Measurements from ENCODE around the gene TMEM131L. TPM values are rescaled to one million over a fixed set of nuclear protein-coding genes. Genes with fewer than 3 reads are reported as not detected.

TMEM131L gene
- total RNA-seq, 3 donors from 2014 or later, result 37.7 to 44.0 (median 41.7) TPM

DNA sequence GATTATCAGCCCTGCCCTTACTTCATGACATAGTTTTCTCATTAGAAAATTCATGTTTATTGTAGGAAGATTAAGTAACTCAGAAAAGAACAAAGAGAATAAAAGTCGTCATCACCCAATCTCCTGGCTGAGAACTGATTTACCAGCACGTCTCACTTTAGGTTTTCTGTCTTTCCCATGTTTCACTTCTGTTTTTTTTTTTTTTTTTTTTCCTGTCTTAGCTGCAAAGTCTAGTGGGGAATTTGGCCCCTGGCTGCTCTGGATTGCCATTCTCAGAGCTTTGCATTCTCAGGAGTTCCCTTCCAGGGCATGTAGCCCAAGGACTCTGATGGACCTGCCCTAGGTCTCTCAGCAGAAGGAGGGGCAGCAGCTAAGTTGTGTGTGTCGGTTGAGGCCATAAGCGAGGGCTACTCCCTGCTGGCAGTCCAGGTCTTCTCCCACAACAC is 57.8 kb downstream of the TMEM131L start:
- Mint-ChIP-seq H3K9me3 (no peaks in the 10 kb centered on the region), H3K4me3 (peak overlapping the region; percentile 7), H3K27me3 (ENCODE audit: low read depth) (no peaks in the 10 kb centered on the region), H3K4me1 (ENCODE audit: low read depth) (peaks cover 97% of the 10 kb centered on the region), H3K36me3 (ENCODE audit: insufficient read depth) (peaks cover 13% of the 10 kb centered on the region)
- no peak for ATAC-seq
- DNase-seq, result no peak

DNA sequence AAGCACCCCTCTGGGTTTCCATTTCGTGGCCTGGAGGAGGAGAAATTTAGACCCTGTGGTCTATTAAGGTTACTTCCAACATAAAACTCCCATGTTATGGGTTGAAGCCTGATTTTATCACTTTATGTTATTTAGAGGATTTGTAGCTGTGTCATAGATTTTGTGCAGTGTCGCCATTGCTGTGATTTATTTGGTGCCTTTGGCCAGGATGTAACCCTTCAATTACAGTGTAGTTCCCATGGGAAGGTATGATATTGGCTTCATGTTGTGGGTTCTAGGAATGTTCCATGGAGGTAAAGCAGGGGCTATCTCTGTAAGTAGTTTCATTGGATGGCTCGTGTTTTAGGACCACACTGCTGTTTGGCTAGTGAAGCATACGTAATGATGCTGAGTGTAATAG is 58.5 kb downstream of the TMEM131L start:
- H3K36me3 Mint-ChIP-seq (ENCODE audit: insufficient read depth), result peaks cover 13% of the 10 kb centered on the region
- ATAC-seq (no peak), DNase-seq (no peak)
- H3K27me3 Mint-ChIP-seq (ENCODE audit: low read depth), result no peaks in the 10 kb centered on the region
- no peak overlapping the region for H3K4me3 Mint-ChIP-seq
- peaks cover 97% of the 10 kb centered on the region for H3K4me1 Mint-ChIP-seq (ENCODE audit: low read depth)
- H3K9me3 Mint-ChIP-seq, result no peaks in the 10 kb centered on the region

DNA sequence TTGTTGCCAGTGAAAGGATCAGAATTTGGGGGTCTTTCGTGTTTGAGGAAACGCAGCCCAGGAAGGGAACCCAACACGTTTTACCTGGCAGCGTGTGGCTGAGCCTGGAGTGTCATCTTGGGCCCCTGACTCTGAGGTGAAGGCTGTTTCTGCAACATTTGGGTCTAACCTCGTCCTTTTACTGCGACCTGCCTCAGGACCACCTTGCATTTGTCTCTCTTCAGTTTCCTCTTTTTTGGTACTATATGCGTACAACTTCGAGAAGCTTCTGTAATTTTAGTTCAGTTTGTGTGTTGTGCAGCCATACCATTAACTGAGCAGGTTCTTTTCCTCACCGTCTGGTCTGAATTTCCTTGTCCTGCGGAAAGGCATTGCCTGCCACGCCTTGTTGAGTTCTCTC is 61.5 kb downstream of the TMEM131L start:
- ATAC-seq (no peak), DNase-seq (no peak)
- peaks cover 13% of the 10 kb centered on the region for H3K36me3 Mint-ChIP-seq (ENCODE audit: insufficient read depth)
- no peaks in the 10 kb centered on the region for H3K27me3 Mint-ChIP-seq (ENCODE audit: low read depth)
- H3K4me3 Mint-ChIP-seq, result peak overlapping the region; percentile 62
- H3K4me1 Mint-ChIP-seq (ENCODE audit: low read depth), result peaks cover 94% of the 10 kb centered on the region
- H3K9me3 Mint-ChIP-seq, result no peaks in the 10 kb centered on the region

DNA sequence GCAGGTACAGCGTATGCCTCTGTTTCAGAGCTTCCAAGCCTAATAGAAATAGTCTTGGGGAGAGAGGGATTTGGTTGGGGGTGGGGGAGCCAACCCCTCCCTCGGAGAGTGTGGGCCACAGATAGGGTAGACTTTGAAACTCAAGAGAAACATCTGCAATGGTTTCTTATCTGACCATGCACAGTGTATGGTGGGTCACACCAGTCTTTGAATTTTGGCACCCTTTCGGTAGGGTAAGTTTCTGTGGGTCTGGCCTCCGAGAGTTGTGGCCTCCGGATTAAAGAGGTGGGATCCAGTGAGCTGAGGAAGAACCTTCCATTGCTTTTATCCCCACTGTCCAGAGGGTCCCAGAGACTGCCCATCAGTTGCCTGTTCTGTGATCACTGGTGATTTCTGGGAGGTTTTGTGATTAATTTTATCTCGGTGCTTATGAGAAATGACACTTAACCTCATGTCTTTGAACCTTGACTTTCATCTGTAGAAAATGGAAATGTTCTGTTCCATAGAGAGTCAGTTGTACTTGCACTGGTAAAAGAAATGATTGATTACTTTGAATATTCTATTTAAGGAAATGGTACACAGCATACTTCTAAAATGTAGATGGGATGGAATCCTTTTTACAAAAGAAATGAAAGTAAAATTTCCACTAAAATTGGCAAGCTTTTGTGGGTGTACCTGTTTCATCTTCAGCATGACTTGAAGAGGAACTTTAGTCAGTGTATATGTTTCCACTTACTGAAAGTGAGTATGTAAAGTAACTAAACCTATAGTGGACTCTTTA is 62.7 kb downstream of the TMEM131L start:
- Mint-ChIP-seq H3K9me3 (no peaks in the 10 kb centered on the region), H3K4me3 (peak overlapping the region; percentile 62), H3K36me3 (ENCODE audit: insufficient read depth) (peaks cover 13% of the 10 kb centered on the region), H3K27me3 (ENCODE audit: low read depth) (no peaks in the 10 kb centered on the region), H3K4me1 (ENCODE audit: low read depth) (peaks cover 94% of the 10 kb centered on the region)
- ATAC-seq, result peak; percentile 74 to 76
- no peak for DNase-seq

DNA sequence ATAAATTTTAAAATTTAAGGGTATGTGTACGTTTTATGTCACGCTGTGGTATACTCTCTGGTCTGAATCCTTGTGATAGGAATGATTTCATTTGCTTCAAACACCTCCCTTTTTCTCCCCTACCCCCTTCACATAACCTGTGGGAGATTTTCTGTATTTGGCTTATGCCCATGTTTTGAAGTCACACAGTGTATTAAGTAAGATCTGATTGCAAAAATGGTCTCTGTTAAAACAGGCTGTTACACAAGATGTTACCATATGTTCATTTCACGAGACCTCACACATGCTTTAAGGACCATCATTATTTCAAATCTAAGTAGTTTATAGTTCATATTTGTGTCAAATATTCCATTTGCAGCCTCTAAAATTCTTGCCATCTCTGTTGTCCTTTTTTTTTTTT is 63.5 kb downstream of the TMEM131L start:
- ATAC-seq (no peak), DNase-seq (no peak)
- Mint-ChIP-seq H3K36me3 (ENCODE audit: insufficient read depth) (peaks cover 13% of the 10 kb centered on the region), H3K9me3 (no peaks in the 10 kb centered on the region), H3K4me3 (peak overlapping the region; percentile 62), H3K4me1 (ENCODE audit: low read depth) (peaks cover 93% of the 10 kb centered on the region), H3K27me3 (ENCODE audit: low read depth) (no peaks in the 10 kb centered on the region)

DNA sequence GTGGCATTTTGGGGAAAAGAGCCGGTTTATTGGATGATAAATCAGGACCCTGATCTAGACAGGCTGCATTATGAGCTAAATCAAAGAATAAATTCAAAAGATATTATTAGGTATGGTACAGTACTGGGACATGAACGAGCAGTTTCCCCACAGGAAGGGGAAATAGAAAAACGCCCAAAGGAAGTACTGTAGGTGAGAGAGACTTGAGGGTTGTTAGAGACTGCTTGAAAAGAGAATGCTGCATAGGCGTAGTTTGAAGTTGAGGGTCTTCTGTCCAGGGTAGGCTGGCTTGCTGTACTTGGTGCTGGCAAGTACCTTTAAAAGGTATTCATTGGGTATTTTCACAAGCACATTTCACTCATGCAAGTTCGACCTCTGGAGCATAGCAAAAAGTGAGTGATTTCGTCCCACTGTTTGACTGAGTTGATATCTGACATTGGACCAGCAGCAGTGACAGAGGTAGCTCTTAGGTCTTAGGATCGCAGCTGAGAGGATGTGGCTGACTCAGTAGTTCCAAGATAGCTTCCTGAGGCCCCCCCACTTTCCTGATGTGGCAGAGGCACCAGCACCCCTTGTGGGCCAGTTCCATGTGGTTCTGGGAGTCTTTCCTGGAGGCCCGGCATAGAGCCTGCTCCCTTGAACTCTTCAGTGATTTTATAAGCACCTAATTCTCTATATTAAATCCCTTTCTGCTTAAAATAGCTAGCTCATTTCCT is 64.3 kb downstream of the TMEM131L start:
- Mint-ChIP-seq H3K27me3 (ENCODE audit: low read depth) (no peaks in the 10 kb centered on the region), H3K4me3 (peak overlapping the region; percentile 62), H3K36me3 (ENCODE audit: insufficient read depth) (peaks cover 13% of the 10 kb centered on the region), H3K9me3 (no peaks in the 10 kb centered on the region), H3K4me1 (ENCODE audit: low read depth) (peaks cover 93% of the 10 kb centered on the region)
- DNase-seq (peak; percentile 30), ATAC-seq (peak; percentile 21 to 36)

DNA sequence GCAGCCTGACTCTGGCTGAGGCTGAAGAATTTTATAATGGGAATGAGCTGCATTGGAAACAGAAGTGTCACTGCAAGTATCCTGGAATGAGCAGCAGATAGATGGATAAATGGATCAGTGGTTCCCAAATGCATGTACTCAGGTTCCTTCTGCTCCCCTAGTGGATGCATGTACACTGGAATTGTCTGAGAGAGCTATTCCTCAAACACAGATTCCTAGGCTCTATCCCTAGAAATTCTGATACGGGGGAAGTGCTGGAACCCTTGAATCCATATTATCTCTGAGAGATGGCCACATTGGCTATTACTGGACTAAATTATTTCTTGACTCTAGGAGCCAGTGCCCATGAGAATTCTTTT is 64.8 kb downstream of the TMEM131L start:
- Mint-ChIP-seq H3K4me1 (ENCODE audit: low read depth) (peaks cover 94% of the 10 kb centered on the region), H3K27me3 (ENCODE audit: low read depth) (no peaks in the 10 kb centered on the region), H3K9me3 (no peaks in the 10 kb centered on the region), H3K4me3 (peak overlapping the region; percentile 62), H3K36me3 (ENCODE audit: insufficient read depth) (peaks cover 13% of the 10 kb centered on the region)
- no peak for ATAC-seq
- DNase-seq, result no peak

DNA sequence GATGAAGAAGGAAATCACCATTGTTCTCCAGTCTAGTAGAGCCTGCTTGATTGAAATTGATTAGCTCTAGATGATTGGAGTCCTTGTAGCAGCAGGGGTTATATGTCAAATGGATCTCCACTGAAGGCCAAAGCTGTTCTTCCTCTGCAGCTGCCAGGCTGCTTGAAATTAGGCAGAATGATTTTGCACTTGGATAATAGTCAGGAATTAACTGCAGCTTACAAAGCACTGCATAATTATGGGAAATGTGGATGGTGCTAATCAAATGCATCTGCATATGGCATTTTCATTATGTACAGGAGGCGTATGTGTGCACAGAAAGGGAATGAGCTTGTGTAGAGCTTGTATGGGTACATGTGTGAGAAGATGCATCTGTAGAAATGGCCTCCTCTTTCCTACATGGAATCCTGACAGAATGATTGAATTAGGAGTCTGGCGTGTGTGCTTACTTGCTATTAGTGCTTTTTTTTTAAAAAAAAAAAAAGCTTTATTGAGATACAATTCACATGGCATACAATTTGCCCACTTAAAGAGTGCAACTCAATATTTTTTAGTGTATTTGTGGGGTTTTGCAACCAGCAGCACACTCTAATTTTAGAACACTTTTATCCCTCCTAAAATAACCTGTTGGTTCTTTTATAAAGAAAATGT is 65.9 kb downstream of the TMEM131L start:
- ATAC-seq (no peak), DNase-seq (no peak)
- Mint-ChIP-seq H3K4me3 (no peak overlapping the region), H3K27me3 (ENCODE audit: low read depth) (no peaks in the 10 kb centered on the region), H3K36me3 (ENCODE audit: insufficient read depth) (peaks cover 8% of the 10 kb centered on the region), H3K9me3 (no peaks in the 10 kb centered on the region), H3K4me1 (ENCODE audit: low read depth) (peaks cover 94% of the 10 kb centered on the region)

DNA sequence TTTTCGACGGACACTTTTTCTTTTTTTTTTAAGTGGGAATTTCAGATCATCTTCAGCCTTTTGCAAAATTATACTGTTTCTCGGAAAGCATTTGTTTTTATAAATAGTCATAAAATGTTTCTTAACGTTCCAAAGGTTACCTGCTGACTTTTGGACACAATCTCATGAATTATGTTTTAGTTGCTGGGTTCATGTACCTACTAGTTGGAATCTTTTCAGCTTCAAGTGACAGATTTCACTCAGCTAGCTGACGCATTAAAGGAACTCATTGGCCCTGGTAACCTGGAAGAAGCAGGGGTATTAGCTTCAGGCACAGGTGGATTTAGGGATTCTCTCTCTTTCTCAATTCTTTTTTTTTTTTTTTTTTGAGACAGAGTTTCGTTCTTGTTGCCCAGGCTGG is 66.5 kb downstream of the TMEM131L start:
- Mint-ChIP-seq H3K36me3 (ENCODE audit: insufficient read depth) (peaks cover 3% of the 10 kb centered on the region), H3K27me3 (ENCODE audit: low read depth) (no peaks in the 10 kb centered on the region), H3K9me3 (no peaks in the 10 kb centered on the region), H3K4me1 (ENCODE audit: low read depth) (peaks cover 91% of the 10 kb centered on the region), H3K4me3 (no peak overlapping the region)
- no peak for DNase-seq
- ATAC-seq, result no peak

DNA sequence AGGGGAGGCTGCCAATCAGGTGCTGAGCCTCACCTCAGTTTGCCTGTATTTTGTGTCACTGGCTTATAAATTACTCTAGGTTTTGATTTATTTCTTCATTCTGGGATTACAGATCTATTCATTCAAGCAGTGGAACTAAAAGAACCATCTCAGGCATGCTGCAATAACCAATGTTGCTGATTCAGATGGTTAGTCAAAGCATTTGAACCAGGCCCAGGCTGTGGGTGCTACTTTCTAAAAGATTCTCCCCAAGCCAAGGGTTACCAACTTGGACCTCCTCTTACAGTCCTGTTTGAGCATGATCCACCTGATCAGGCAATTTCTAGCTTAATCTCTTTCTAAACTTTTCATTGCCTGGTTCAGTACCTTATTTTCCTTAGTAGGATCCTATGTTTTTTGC is 67.2 kb downstream of the TMEM131L start:
- Mint-ChIP-seq H3K27me3 (ENCODE audit: low read depth) (no peaks in the 10 kb centered on the region), H3K36me3 (ENCODE audit: insufficient read depth) (peaks cover 5% of the 10 kb centered on the region), H3K9me3 (no peaks in the 10 kb centered on the region), H3K4me3 (no peak overlapping the region), H3K4me1 (ENCODE audit: low read depth) (peaks cover 90% of the 10 kb centered on the region)
- ATAC-seq, result no peak
- no peak for DNase-seq

DNA sequence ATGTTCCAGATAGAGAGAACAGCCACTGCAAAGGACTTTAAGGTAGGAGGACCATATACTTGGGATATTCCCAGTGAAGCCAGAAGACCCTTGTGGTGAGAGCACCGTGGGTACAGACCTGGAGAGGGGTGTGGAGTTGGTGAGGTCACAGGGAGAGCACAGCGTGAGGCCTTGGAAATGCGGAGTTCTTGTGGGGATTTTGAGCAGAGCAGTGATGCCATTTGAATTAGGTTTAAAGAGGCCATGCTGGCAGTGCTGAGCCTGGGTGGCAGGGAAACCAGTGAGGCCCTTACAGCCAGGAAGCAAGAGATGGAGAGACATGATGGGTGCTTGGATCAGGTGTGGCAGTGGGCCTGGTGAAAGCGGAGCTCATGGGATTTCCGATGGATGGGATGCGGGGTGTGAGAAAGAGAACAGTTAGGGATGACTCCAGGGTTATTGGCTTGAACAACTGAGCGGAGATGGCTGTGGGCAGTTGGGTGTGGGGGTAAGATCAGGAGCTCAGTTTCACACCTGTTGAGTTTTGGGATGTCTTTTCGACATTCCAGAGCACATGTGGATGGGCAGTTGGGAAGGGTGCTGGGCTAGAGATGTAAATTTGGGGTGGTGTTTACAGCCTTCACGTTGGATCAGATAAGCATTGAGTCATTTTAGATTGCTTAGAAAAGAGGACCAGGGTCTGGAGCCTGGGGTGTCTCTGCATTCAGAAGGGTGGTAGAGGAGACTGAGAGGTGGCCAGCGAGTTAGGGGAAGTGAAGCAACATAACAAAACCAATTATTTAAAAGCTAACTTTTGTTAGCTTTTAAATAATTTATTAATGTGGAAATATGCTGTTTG is 68.9 kb downstream of the TMEM131L start:
- no peaks in the 10 kb centered on the region for H3K27me3 Mint-ChIP-seq (ENCODE audit: low read depth)
- no peaks in the 10 kb centered on the region for H3K9me3 Mint-ChIP-seq
- no peak for ATAC-seq
- peak overlapping the region; percentile 2 for H3K4me3 Mint-ChIP-seq
- H3K36me3 Mint-ChIP-seq (ENCODE audit: insufficient read depth), result peaks cover 5% of the 10 kb centered on the region
- H3K4me1 Mint-ChIP-seq (ENCODE audit: low read depth), result peaks cover 84% of the 10 kb centered on the region
- DNase-seq, result no peak

DNA sequence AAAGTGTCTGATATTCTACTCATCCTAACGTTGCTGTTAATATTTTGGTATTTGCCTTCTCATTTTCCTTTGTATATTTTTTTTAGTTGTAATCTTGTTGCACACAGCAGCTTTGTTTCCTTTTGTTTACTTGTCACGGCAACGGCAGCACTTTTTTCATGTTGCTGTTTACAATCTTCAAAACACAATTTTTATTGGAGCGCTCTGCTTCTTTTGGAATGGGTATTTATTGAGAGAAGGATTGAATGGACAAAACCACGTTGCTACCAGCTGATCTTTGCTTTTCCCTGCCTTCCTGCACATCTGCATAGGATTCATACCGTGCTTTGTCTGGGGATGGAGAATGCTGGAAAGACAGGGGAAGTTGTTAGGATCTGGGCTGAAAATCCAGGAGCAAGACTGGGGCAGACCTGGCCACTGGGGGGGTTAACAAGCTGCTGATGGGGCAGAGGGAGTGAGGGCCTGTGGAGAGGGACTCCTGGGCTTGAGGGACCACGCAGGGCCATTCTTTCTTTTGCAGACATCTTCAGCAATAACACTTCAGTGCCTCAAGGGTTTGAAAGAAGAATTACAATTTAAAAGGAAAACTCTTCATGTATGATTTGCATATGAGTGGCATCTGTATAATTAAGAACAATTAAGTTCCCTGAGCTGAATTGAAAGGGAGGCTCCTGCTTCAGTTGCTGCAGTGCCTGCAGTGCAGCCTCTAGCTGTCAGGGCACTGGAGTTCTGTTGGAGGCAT is 69.8 kb downstream of the TMEM131L start:
- Mint-ChIP-seq H3K9me3 (no peaks in the 10 kb centered on the region), H3K27me3 (ENCODE audit: low read depth) (no peaks in the 10 kb centered on the region), H3K36me3 (ENCODE audit: insufficient read depth) (peaks cover 7% of the 10 kb centered on the region), H3K4me1 (ENCODE audit: low read depth) (peaks cover 84% of the 10 kb centered on the region), H3K4me3 (peak overlapping the region; percentile 58)
- peak; percentile 45 to 51 for ATAC-seq
- no peak for DNase-seq

DNA sequence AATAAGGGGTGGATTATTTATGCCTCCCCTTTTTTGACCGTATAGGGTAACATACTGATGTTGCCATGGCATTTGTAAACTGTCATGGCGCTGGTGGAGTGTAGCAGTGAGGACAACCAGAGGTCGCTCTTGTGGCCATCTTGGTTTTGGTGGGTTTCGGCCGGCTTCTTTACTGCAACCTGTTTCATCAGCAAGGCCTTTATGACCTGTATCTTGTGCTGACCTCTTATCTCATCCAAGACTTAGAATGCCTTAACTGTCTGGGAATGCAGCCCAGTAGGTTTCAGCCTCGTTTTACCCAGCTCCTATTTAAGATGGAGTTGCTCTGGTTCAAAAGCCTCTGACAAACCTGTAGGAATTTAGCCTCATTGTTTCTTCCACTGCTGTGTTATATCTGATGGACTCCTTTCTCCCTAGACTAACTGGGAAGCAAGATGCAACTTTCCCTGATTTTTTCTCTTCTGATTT is 71.4 kb downstream of the TMEM131L start:
- no peak overlapping the region for H3K4me3 Mint-ChIP-seq
- H3K27me3 Mint-ChIP-seq (ENCODE audit: low read depth), result no peaks in the 10 kb centered on the region
- H3K9me3 Mint-ChIP-seq, result no peaks in the 10 kb centered on the region
- ATAC-seq (no peak), DNase-seq (no peak)
- peaks cover 11% of the 10 kb centered on the region for H3K36me3 Mint-ChIP-seq (ENCODE audit: insufficient read depth)
- peaks cover 88% of the 10 kb centered on the region for H3K4me1 Mint-ChIP-seq (ENCODE audit: low read depth)

All from activated T-cell treated with anti-CD3 and anti-CD28 coated beads, Interleukin-2, amount 50 U/mL, for 4 hours (primary cell).